Esophagus muscularis mucosa (tissue), 3 donors: ENCODE data around the gene DPYD.

Source experiments
- POLR2A ChIP-seq: fragments of 450-650 bp; IDR thresholded peaks from one replicate; pipeline ENCODE4 v1.6.1; 2017; ENCODE audit warnings: antibody characterized with exemption, moderate library complexity, mild to moderate bottlenecking, low read depth
- POLR2AphosphoS5 ChIP-seq, 2 donors: sonication (generic); formaldehyde crosslinking; IDR thresholded peaks; one replicate each; pipeline ENCODE4 v1.6.1; 2017; ENCODE audit warnings: antibody characterized with exemption in 2 of 2
- TF ChIP-seq, protein P1 (sequence below), 3 experiments: fragments of 200-600 bp in 2 of 3; fragments of 450-650 bp in 1 of 3; sonication (generic) in 2 of 3; IDR thresholded peaks; one replicate each; pipeline ENCODE4 v1.5.1; 2017 to 2019; ENCODE audit warnings: antibody characterized with exemption in 3 of 3, mild to moderate bottlenecking in 2 of 3, moderate library complexity in 1 of 3

DNA sequence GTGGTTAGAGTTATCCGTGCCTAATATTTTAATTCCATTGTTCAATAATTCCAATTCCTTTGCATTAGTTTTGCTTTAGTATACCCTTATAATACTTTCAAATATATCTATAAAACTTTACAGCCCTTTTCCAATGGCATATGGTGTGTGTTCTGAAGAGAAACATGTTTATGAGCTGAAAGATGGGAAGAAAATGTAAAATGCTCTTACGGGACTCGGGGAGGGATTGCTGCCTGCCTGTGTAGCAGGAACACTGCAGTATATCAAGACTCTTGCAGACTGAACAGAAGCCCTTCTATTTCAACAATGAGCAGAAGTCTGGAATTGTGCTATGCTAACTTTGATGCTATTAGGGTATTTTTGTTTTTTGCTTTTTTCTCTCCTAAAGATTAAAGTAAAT lies 792.4 kb downstream of the DPYD start:
- TF ChIP-seq, protein P1, sequence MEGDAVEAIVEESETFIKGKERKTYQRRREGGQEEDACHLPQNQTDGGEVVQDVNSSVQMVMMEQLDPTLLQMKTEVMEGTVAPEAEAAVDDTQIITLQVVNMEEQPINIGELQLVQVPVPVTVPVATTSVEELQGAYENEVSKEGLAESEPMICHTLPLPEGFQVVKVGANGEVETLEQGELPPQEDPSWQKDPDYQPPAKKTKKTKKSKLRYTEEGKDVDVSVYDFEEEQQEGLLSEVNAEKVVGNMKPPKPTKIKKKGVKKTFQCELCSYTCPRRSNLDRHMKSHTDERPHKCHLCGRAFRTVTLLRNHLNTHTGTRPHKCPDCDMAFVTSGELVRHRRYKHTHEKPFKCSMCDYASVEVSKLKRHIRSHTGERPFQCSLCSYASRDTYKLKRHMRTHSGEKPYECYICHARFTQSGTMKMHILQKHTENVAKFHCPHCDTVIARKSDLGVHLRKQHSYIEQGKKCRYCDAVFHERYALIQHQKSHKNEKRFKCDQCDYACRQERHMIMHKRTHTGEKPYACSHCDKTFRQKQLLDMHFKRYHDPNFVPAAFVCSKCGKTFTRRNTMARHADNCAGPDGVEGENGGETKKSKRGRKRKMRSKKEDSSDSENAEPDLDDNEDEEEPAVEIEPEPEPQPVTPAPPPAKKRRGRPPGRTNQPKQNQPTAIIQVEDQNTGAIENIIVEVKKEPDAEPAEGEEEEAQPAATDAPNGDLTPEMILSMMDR (IDR thresholded peaks at IDR 0.05), result no peak
- TF ChIP-seq POLR2AphosphoS5 (IDR thresholded peaks at IDR 0.05) (no peak), POLR2A (no peak)
